Mesodermal cell (in vitro differentiated cells): ENCODE data around the gene TFAP2A.

Source experiments
- H3K27ac ChIP-seq: 2 replicates; pipeline ENCODE4 v1.7.0; 2013; ENCODE audit warnings: mild to moderate bottlenecking, low read depth, low read length, moderate library complexity; ENCODE audit not compliant: severe bottlenecking
- H3K36me3 ChIP-seq: 2 replicates; pipeline ENCODE4 v1.7.1; 2013; ENCODE audit warnings: mild to moderate bottlenecking, low read length, moderate library complexity; ENCODE audit not compliant: control insufficient read depth, insufficient read depth
- H3K4me1 ChIP-seq: one replicate; pipeline ENCODE4 v1.7.1; 2013; ENCODE audit warnings: mild to moderate bottlenecking, low read length; ENCODE audit not compliant: insufficient read depth, control insufficient read depth, poor library complexity, severe bottlenecking
- H3K4me3 ChIP-seq: 2 replicates; pipeline ENCODE4 v1.7.0; 2013; ENCODE audit warnings: low read length, control low read depth, mild to moderate bottlenecking; ENCODE audit not compliant: insufficient read depth, poor library complexity, severe bottlenecking; ENCODE audit errors: extremely low read depth
- H3K9me3 ChIP-seq: 2 replicates; pipeline ENCODE4 v1.7.1; 2013; ENCODE audit warnings: mild to moderate bottlenecking, low read length, moderate library complexity; ENCODE audit not compliant: control insufficient read depth
- WGBS, 2 experiments: methylation state at CpG; one replicate each; pipeline ENCODE4 v1.1.5; 2013; ENCODE audit warnings: missing lambda C conversion rate in 2 of 2; ENCODE audit not compliant: insufficient coverage in 2 of 2; 5-methylcytosine and 5-hydroxymethylcytosine counted together

TFAP2A gene

DNA sequence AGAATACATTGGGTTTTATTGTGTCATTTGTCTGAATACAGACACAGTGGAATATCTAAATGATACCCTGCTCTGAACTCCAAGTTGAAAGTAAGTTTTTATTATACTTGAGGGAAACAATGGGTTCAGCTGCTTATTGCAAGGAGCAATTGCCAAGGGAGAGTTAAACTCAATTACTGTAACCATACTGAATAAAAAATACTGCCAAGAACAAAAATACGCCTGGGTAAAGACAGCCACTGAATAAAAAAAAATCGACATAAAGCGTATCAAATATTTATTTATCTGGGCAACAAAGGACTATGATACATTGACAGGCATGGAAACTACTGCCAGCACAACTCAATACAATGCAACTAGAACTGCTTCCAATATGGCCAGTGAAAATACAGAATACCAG is 18.1 kb downstream of the TFAP2A start:
- Histone ChIP-seq H3K4me3 (no peak overlapping the region), H3K9me3 (no peaks in the 10 kb centered on the region), H3K36me3 (no peaks in the 10 kb centered on the region), H3K4me1 (peaks cover 15% of the 10 kb centered on the region), H3K27ac (no peak overlapping the region)
- 72 to 76% methylated on average over 3 of the region's 3 CpGs for WGBS, 2 experiments

GRCh38 chr6:10395704-10396546 is 18.9 kb downstream of the TFAP2A start:
- no peaks in the 10 kb centered on the region for H3K9me3 ChIP-seq
- H3K4me1 ChIP-seq, result peaks cover 9% of the 10 kb centered on the region
- no peak overlapping the region for H3K27ac ChIP-seq
- no peak overlapping the region for H3K4me3 ChIP-seq
- no peaks in the 10 kb centered on the region for H3K36me3 ChIP-seq
- WGBS, 2 experiments, result 3 to 14% methylated on average over 6 to 7 of the region's 14 CpGs

DNA sequence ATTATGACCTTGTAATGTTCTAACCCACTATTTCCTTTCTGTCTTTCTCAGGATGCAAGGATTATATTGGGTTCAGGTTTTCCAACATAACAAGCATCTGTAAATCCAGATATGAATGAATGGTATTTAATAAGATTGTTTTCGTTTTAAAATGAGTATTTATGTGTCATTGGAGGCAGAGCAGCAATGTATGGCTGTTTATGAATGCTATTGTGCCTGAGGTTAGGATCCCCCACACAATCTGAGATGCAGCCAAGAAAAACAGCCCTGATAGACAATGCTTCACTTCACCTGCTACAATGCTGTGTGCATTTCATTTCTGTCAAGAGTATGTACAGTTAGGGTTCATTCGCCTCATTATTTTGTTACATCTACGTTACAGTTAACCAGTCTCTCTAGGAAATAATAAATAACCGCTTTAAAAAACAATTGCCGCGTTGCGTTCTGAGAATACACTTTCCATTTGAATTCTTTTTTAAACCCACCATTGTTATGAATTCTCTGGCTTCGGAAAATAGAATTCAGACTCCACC is 19.6 kb downstream of the TFAP2A start:
- Histone ChIP-seq H3K4me1 (peaks cover 7% of the 10 kb centered on the region), H3K27ac (no peak overlapping the region), H3K4me3 (no peak overlapping the region), H3K36me3 (no peaks in the 10 kb centered on the region), H3K9me3 (no peaks in the 10 kb centered on the region)
- 9 to 18% methylated on average over 7 to 8 of the region's 8 CpGs for WGBS, 2 experiments

DNA sequence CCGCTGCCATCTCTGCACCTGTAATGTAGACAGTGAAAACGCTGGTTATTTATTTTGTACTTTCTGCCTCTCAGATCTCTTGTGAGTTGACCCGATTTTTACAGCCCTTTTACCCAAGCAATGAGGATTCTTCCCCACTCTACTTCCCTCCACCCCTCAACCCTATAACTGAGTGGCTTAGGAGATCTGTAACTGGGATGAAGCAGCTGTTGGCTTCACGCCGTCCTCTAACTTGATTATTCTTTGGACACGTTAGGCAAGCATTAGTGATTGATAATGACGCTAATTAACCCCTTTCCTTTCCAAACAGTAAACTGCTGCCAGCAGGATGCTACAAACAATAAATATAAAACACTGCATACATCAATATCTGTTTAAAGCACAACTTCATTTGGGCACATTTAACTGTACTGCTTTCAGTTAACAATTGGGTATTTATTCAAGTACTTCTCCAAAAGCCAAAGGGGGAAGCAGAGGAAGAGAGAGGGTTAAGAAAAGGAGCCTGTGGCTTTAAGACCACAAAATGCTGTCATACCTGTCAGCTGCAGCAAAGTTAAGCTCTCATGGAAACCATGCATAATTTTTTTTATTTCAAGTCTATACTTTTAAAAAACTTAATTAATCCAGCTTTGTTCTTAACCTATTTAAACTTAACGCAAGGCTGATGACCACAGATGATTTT is 21.2 kb downstream of the TFAP2A start:
- Histone ChIP-seq H3K9me3 (no peaks in the 10 kb centered on the region), H3K27ac (no peak overlapping the region), H3K4me1 (peaks cover 11% of the 10 kb centered on the region), H3K4me3 (no peak overlapping the region), H3K36me3 (no peaks in the 10 kb centered on the region)
- WGBS, 2 experiments, result 19% methylated on average over 4 of the region's 8 CpGs; no CpG with 5 or more reads in 1 of the 2 experiments

GRCh38 chr6:10391799-10392198 is 23.1 kb downstream of the TFAP2A start:
- WGBS, 2 experiments, result 2 to 7% methylated on average over 6 to 9 of the region's 10 CpGs
- Histone ChIP-seq H3K4me1 (peaks cover 9% of the 10 kb centered on the region), H3K4me3 (no peak overlapping the region), H3K27ac (no peak overlapping the region), H3K9me3 (no peaks in the 10 kb centered on the region), H3K36me3 (no peaks in the 10 kb centered on the region)

GRCh38 chr6:10391299-10391630 is 23.6 kb downstream of the TFAP2A start:
- Histone ChIP-seq H3K9me3 (no peaks in the 10 kb centered on the region), H3K27ac (no peak overlapping the region), H3K4me1 (peaks cover 10% of the 10 kb centered on the region), H3K36me3 (no peaks in the 10 kb centered on the region), H3K4me3 (no peak overlapping the region)
- WGBS, 2 experiments, result 0 to 4% methylated on average over 3 to 4 of the region's 10 CpGs

- Histone ChIP-seq H3K27ac (no peak overlapping the region), H3K36me3 (no peaks in the 10 kb centered on the region), H3K4me1 (peaks cover 10% of the 10 kb centered on the region), H3K4me3 (peak overlapping the region; percentile 12), H3K9me3 (no peaks in the 10 kb centered on the region)
- WGBS, 2 experiments, result 3 to 6% methylated on average over 22 to 29 of the region's 41 CpGs
These were observed 24.2 kb downstream of the TFAP2A start for GRCh38 chr6:10390495-10391298.

GRCh38 chr6:10389739-10390494 is 25.0 kb downstream of the TFAP2A start:
- Histone ChIP-seq H3K9me3 (no peaks in the 10 kb centered on the region), H3K36me3 (no peaks in the 10 kb centered on the region), H3K4me1 (peaks cover 10% of the 10 kb centered on the region), H3K27ac (no peak overlapping the region), H3K4me3 (peak overlapping the region; percentile 12)
- WGBS, 2 experiments, result 1 to 2% methylated on average over 21 to 29 of the region's 47 CpGs

DNA sequence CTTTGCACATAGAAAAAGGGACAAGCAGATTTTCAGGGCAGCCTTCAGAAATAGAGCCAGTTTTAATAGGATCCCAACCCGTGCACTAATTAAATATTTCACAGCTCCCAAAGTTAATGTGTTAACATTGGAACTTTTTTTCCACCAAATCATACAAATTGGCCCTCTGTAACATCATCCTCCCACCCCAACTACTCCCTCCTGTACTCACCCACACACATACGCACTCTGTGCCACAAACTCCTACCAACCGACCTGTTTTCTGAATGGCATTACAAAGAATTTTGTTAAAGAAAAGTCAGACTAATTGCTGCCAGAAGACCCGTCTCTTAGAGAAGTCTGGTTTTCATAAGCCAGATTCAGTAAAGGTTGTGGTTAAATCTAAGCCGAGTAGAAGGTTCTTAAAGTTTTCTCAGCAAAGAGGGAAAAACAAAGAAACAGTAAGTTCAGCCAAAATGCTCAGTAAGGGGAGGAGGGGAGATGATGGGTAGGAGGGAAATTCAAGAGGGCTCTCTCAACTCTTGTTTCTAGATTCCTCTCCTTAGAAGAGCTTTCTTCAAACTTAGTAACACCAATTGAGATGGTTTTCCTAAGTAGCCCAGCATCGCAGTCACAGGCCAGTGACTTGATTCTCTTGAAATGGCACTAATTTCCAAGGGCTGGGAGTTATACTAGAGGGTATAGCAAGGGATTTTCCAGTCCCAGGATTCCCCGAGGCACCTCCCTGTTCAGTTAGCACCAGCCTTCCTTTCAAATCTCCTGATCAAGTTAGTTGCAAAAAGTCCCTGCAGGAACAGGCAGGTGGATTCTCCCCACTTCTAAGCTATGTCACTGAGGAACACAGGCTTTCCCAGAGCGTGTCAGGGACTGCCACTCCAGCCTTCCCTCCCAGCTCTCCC is 27.9 kb downstream of the TFAP2A start:
- Histone ChIP-seq H3K9me3 (no peaks in the 10 kb centered on the region), H3K4me1 (peaks cover 10% of the 10 kb centered on the region), H3K27ac (no peak overlapping the region), H3K36me3 (no peaks in the 10 kb centered on the region), H3K4me3 (no peak overlapping the region)
- WGBS, 2 experiments, result 3 to 10% methylated on average over 2 to 6 of the region's 8 CpGs
